H9 (cell line): ENCODE results near the gene CRK. TPM values are rescaled to one million over a fixed set of nuclear protein-coding genes. Genes with fewer than 3 reads are reported as not detected.

ENCODE experiments used
- DNase-seq: peaks from one replicate; pipeline ENCODE4 v3.0.0-alpha.2; 2017
- H2AFZ ChIP-seq: one replicate; pipeline ENCODE4 v1.6.1; 2013; ENCODE audit warnings: mild to moderate bottlenecking, low read length, control low read depth, moderate library complexity
- H2AK5ac ChIP-seq: 2 replicates; pipeline ENCODE4 v1.6.1; 2013; ENCODE audit warnings: low read length, control low read depth, mixed read lengths; ENCODE audit not compliant: insufficient read length
- H2BK120ac ChIP-seq: one replicate; pipeline ENCODE4 v1.6.1; 2013; ENCODE audit warnings: low read depth, mild to moderate bottlenecking, low read length, control low read depth, inconsistent platforms; ENCODE audit not compliant: poor library complexity, severe bottlenecking
- H2BK12ac ChIP-seq: 2 replicates; pipeline ENCODE4 v1.6.1; 2013; ENCODE audit warnings: low read length, control low read depth, mixed read lengths, low read depth; ENCODE audit not compliant: insufficient read length
- H2BK15ac ChIP-seq: 2 replicates; pipeline ENCODE4 v1.6.1; 2013; ENCODE audit warnings: low read depth, low read length, control low read depth
- H2BK20ac ChIP-seq: one replicate; pipeline ENCODE4 v1.6.1; 2013; ENCODE audit warnings: low read depth, mild to moderate bottlenecking, low read length, control low read depth, inconsistent platforms; ENCODE audit not compliant: poor library complexity, severe bottlenecking
- H2BK5ac ChIP-seq: 2 replicates; pipeline ENCODE4 v1.6.1; 2013; ENCODE audit warnings: low read length, control low read depth, mixed read lengths; ENCODE audit not compliant: insufficient read length
- H3K14ac ChIP-seq: 2 replicates; pipeline ENCODE4 v1.6.1; 2013; ENCODE audit warnings: low read length, control low read depth; ENCODE audit not compliant: insufficient read depth
- H3K18ac ChIP-seq: 2 replicates; pipeline ENCODE4 v1.6.1; 2013; ENCODE audit warnings: low read depth, mild to moderate bottlenecking, mixed read lengths, low read length, control low read depth; ENCODE audit not compliant: insufficient read length
- H3K23ac ChIP-seq: 2 replicates; pipeline ENCODE4 v1.6.1; 2013; ENCODE audit warnings: low read length, control low read depth, mixed read lengths, low read depth; ENCODE audit not compliant: insufficient read length
- H3K23me2 ChIP-seq: 2 replicates; pipeline ENCODE4 v1.6.1; 2013; ENCODE audit warnings: low read depth, mild to moderate bottlenecking, mixed read lengths, low read length, control low read depth; ENCODE audit not compliant: insufficient read length, poor library complexity, severe bottlenecking
- H3K27ac ChIP-seq: 2 replicates; pipeline ENCODE4 v1.5.1; 2013; ENCODE audit warnings: low read length, control low read depth, mixed read lengths, low read depth; ENCODE audit not compliant: insufficient read length
- H3K27me3 ChIP-seq: 2 replicates; pipeline ENCODE4 v1.6.1; 2013; ENCODE audit warnings: low read length, control low read depth, inconsistent platforms; ENCODE audit not compliant: insufficient read depth
- H3K4ac ChIP-seq: 2 replicates; pipeline ENCODE4 v1.6.1; 2013; ENCODE audit warnings: low read depth, mild to moderate bottlenecking, control low read depth, inconsistent platforms, low read length, moderate library complexity
- H3K4me1 ChIP-seq: 2 replicates; pipeline ENCODE4 v1.6.1; 2013; ENCODE audit warnings: low read length, control low read depth, inconsistent platforms; ENCODE audit not compliant: insufficient read depth
- H3K4me2 ChIP-seq: 2 replicates; pipeline ENCODE4 v1.6.1; 2013; ENCODE audit warnings: low read length, control low read depth, mixed read lengths; ENCODE audit not compliant: insufficient read length, insufficient read depth
- H3K56ac ChIP-seq: 2 replicates; pipeline ENCODE4 v1.6.1; 2013; ENCODE audit warnings: low read depth, mild to moderate bottlenecking, mixed read lengths, low read length, control low read depth; ENCODE audit not compliant: insufficient read length
- H3K79me1 ChIP-seq: 2 replicates; pipeline ENCODE4 v1.6.1; 2013; ENCODE audit warnings: low read depth, mild to moderate bottlenecking, moderate library complexity, low read length, control low read depth, inconsistent platforms; ENCODE audit not compliant: insufficient read depth, poor library complexity, severe bottlenecking
- H3K79me2 ChIP-seq: 2 replicates; pipeline ENCODE4 v1.6.1; 2013; ENCODE audit warnings: low read length, control low read depth, inconsistent platforms; ENCODE audit not compliant: insufficient read depth
- H3K9ac ChIP-seq: 2 replicates; pipeline ENCODE4 v1.6.1; 2013; ENCODE audit warnings: low read length, control low read depth, mixed read lengths; ENCODE audit not compliant: insufficient read length; ENCODE audit errors: extremely low read depth
- H3K9me3 ChIP-seq: one replicate; pipeline ENCODE4 v1.6.1; 2013; ENCODE audit warnings: low read depth, low read length, inconsistent platforms; ENCODE audit not compliant: control insufficient read depth
- H3T11ph ChIP-seq: one replicate; pipeline ENCODE4 v1.6.1; 2013; ENCODE audit warnings: mild to moderate bottlenecking, low read length, control low read depth, inconsistent platforms
- H4K20me1 ChIP-seq: one replicate; pipeline ENCODE4 v1.6.1; 2013; ENCODE audit not compliant: control insufficient read depth, insufficient read length, insufficient read depth
- H4K5ac ChIP-seq: 2 replicates; pipeline ENCODE4 v1.6.1; 2013; ENCODE audit warnings: low read depth, mild to moderate bottlenecking, mixed read lengths, low read length, control low read depth; ENCODE audit not compliant: insufficient read length
- H4K8ac ChIP-seq: replicated peaks from 2 replicates; pipeline ENCODE4 v1.6.1; 2013; ENCODE audit warnings: low read length, control low read depth, mixed read lengths, low read depth; ENCODE audit not compliant: insufficient read length
- H4K91ac ChIP-seq: 2 replicates; pipeline ENCODE4 v1.6.1; 2013; ENCODE audit warnings: low read depth, mild to moderate bottlenecking, moderate library complexity, mixed read lengths, low read length, control low read depth; ENCODE audit not compliant: insufficient read length
- H3K27ac Mint-ChIP-seq, 3 experiments: 2 replicates in 2 of 3; 3 replicates in 1 of 3; pipeline ENCODE4 v1.8.0; 2020 to 2021; ENCODE audit warnings: mixed read lengths in 3 of 3, mild to moderate bottlenecking in 1 of 3, moderate library complexity in 1 of 3
- H3K27me3 Mint-ChIP-seq: 2 replicates; pipeline ENCODE4 v1.8.0; 2021; ENCODE audit warnings: low read depth, mild to moderate bottlenecking, moderate library complexity, mixed read lengths
- H3K36me3 Mint-ChIP-seq, 3 experiments: 2 replicates in 2 of 3; 3 replicates in 1 of 3; pipeline ENCODE4 v1.8.0; 2020 to 2021; ENCODE audit warnings: low read depth in 3 of 3, mixed read lengths in 3 of 3; ENCODE audit not compliant: insufficient read depth in 1 of 3
- H3K4me1 Mint-ChIP-seq, 2 experiments: 2 replicates each; pipeline ENCODE4 v1.8.0; 2020; ENCODE audit warnings: mixed read lengths in 2 of 2
- H3K4me3 Mint-ChIP-seq, 2 experiments: 2 replicates in 1 of 2; 3 replicates in 1 of 2; pipeline ENCODE4 v1.8.0; 2020 to 2021; ENCODE audit warnings: mild to moderate bottlenecking in 2 of 2, mixed read lengths in 2 of 2, moderate library complexity in 1 of 2
- H3K9me3 Mint-ChIP-seq, 2 experiments: 2 replicates in 1 of 2; 3 replicates in 1 of 2; pipeline ENCODE4 v1.8.0; 2020; ENCODE audit warnings: mild to moderate bottlenecking in 2 of 2, mixed read lengths in 2 of 2, moderate library complexity in 1 of 2
- WGBS: extraction: QIAGEN DNeasy Blood & Tissue Kit; methylation state at CpG from one replicate; pipeline ENCODE4 v1.1.7; 2013; ENCODE audit warnings: missing lambda C conversion rate, low lambda C conversion rate, mixed read lengths; ENCODE audit not compliant: insufficient read length; ENCODE audit errors: extremely low coverage; 5-methylcytosine and 5-hydroxymethylcytosine counted together
- total RNA-seq: library from RNA; stranded (reverse); gene quantifications from 2 replicates; pipeline ENCODE4 v1.2.1, GENCODE V29; 2021
- TF ChIP-seq, protein P1 (sequence below): fragments of 200-600 bp; sonication (generic); conservative IDR thresholded peaks from 3 replicates; pipeline ENCODE4 v1.8.0; 2021; ENCODE audit warnings: antibody characterized with exemption, mild to moderate bottlenecking

The CRK gene
- total RNA-seq, 1 experiment from 2014 or later: 58.9 TPM

DNA sequence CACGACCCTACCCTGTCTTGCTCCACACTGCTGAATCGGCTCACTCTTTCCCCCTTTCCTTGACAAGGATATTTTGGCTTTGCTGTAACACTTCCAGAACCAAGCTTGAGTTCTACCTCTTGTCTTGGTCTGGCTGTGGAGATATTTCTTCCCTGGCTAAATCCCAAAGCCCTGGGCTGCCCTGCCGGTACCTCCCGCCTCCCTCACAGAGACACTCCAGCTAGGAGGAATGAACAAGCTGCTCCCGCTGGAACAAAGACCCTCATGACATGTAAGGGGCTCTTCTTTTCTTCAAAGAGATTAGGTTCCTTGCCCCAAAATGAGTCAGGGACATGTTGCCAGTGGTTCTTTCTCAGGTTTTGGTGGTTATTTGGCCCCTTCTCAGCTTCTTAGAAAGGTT lies 49.6 kb upstream of the CRK start:
- no peak overlapping the region for H3K27ac ChIP-seq
- no peak for DNase-seq
- H3K18ac ChIP-seq: no peak overlapping the region
- no peaks in the 10 kb centered on the region for H3K4me1 ChIP-seq
- H2AK5ac ChIP-seq: no peak overlapping the region
- H3T11ph ChIP-seq: no peak overlapping the region
- no peak overlapping the region for H3K56ac ChIP-seq
- H3K14ac ChIP-seq: no peak overlapping the region
- H3K4me2 ChIP-seq: no peak overlapping the region
- H3K23ac ChIP-seq: no peak overlapping the region
- no peaks in the 10 kb centered on the region for H3K27me3 ChIP-seq
- no peak overlapping the region for H2BK12ac ChIP-seq
- H4K20me1 ChIP-seq: no peaks in the 10 kb centered on the region
- H3K79me2 ChIP-seq: no peaks in the 10 kb centered on the region
- no peak overlapping the region for H2BK5ac ChIP-seq
- no peak overlapping the region for H4K5ac ChIP-seq
- Mint-ChIP-seq H3K9me3 (no peaks in the 10 kb centered on the region), H3K36me3 (peaks cover 0 to 31% (median 18%) of the 10 kb centered on the region in 3 experiments; a peak in 5 of 7 replicates), H3K4me1 (peaks cover 3 to 6% of the 10 kb centered on the region in 2 experiments; a peak in 1 of 4 replicates), H3K27ac (peak overlapping the region in 2 of 3 experiments; percentile 61 to 65; a peak in 4 of 7 replicates), H3K4me3 (no peak overlapping the region), H3K27me3 (no peaks in the 10 kb centered on the region)
- no peaks in the 10 kb centered on the region for H3K79me1 ChIP-seq
- H4K91ac ChIP-seq: no peak overlapping the region
- H4K8ac ChIP-seq: no peak overlapping the region
- H2AFZ ChIP-seq: no peak overlapping the region
- H3K4ac ChIP-seq: no peak overlapping the region
- no peak overlapping the region for H2BK15ac ChIP-seq
- no peak overlapping the region for H2BK20ac ChIP-seq
- H2BK120ac ChIP-seq: no peak overlapping the region
- WGBS: no CpG with 5 or more reads among the region's 5 CpGs
- H3K23me2 ChIP-seq: no peaks in the 10 kb centered on the region
- no peaks in the 10 kb centered on the region for H3K9me3 ChIP-seq
- H3K9ac ChIP-seq: no peak overlapping the region
- TF ChIP-seq, protein P1, sequence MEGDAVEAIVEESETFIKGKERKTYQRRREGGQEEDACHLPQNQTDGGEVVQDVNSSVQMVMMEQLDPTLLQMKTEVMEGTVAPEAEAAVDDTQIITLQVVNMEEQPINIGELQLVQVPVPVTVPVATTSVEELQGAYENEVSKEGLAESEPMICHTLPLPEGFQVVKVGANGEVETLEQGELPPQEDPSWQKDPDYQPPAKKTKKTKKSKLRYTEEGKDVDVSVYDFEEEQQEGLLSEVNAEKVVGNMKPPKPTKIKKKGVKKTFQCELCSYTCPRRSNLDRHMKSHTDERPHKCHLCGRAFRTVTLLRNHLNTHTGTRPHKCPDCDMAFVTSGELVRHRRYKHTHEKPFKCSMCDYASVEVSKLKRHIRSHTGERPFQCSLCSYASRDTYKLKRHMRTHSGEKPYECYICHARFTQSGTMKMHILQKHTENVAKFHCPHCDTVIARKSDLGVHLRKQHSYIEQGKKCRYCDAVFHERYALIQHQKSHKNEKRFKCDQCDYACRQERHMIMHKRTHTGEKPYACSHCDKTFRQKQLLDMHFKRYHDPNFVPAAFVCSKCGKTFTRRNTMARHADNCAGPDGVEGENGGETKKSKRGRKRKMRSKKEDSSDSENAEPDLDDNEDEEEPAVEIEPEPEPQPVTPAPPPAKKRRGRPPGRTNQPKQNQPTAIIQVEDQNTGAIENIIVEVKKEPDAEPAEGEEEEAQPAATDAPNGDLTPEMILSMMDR: no peak
